Lower lobe of right lung (tissue), 2 donors: ENCODE results near the gene RAB3IL1. TPM values are rescaled to one million over a fixed set of nuclear protein-coding genes. Genes with fewer than 3 reads are reported as not detected.
"Not testable (repeated sequence)": the region's sequence is repeated elsewhere in the genome, so short reads cannot be mapped to it uniquely, and the experiment has no call there.

Source experiments
- ATAC-seq, 2 donors: fragments of 200-7000 bp; cut with Tn5 transposase; one replicate each; pipeline ENCODE4 v1.9.1; 2020 to 2022; ENCODE audit warnings: mild to moderate bottlenecking in 2 of 2, moderate library complexity in 2 of 2
- DNase-seq: peaks from one replicate; pipeline ENCODE4 v3.0.0-alpha.2; 2020
- H3K27ac ChIP-seq: fragments of 200-600 bp; one replicate; pipeline ENCODE4 v1.8.0; 2022
- H3K27me3 ChIP-seq: fragments of 200-600 bp; one replicate; pipeline ENCODE4 v1.8.0; 2022; ENCODE audit warnings: low read depth
- H3K36me3 ChIP-seq: fragments of 200-600 bp; one replicate; pipeline ENCODE4 v1.8.0; 2022; ENCODE audit warnings: mild to moderate bottlenecking
- H3K4me1 ChIP-seq: fragments of 200-600 bp; one replicate; pipeline ENCODE4 v1.8.0; 2022
- H3K4me3 ChIP-seq: fragments of 200-600 bp; one replicate; pipeline ENCODE4 v1.8.0; 2022; ENCODE audit warnings: mild to moderate bottlenecking
- H3K9me3 ChIP-seq: fragments of 200-600 bp; one replicate; pipeline ENCODE4 v1.8.0; 2022
- CTCF ChIP-seq: fragments of 200-600 bp; IDR thresholded peaks from one replicate; pipeline ENCODE4 v1.8.0; 2022; ENCODE audit warnings: antibody characterized with exemption, mild to moderate bottlenecking
- intact Hi-C: fragments of 100-400 bp; cut with DNase I; formaldehyde crosslinking; loops from one replicate; pipeline ENCODE4 v1.11.0; 2022
- total RNA-seq: library from RNA; stranded (reverse); fragmentation: NEBNext Ultra II Directional; extraction: Animal tissue kit (Norgen Biotek cat#: 25700); gene quantifications from one replicate; pipeline ENCODE4 v1.2.1, GENCODE V29; 2021
- donor health status: DM: no; HTN: yes; CAD: no; lungs with severe emphysema.

Gene RAB3IL1
- total RNA-seq, 1 donor from 2014 or later: 11.4 TPM

GRCh38 chr11:61954851-61955421 lies 37.6 kb upstream of the RAB3IL1 start:
- Histone ChIP-seq H3K4me1 (peaks cover 29% of the 10 kb centered on the region), H3K27me3 (peaks cover 10% of the 10 kb centered on the region), H3K4me3 (peak overlapping the region; percentile 57), H3K27ac (peak overlapping the region; percentile 90), H3K9me3 (no peaks in the 10 kb centered on the region), H3K36me3 (peaks cover 13% of the 10 kb centered on the region)
- intact Hi-C loops: no loop called here
- TF ChIP-seq CTCF: peak; percentile 23
- peak; percentile 81 for DNase-seq
- ATAC-seq: peak; percentile 82 to 90

- intact Hi-C loops: no loop called here
- DNase-seq: no peak
- peaks cover 35% of the 10 kb centered on the region for H3K4me1 ChIP-seq
- no peak for TF ChIP-seq CTCF
- H3K27ac ChIP-seq: peak overlapping the region; percentile 90
- no peaks in the 10 kb centered on the region for H3K9me3 ChIP-seq
- H3K27me3 ChIP-seq: peaks cover 10% of the 10 kb centered on the region
- H3K4me3 ChIP-seq: peak overlapping the region; percentile 57
- ATAC-seq: no peak
- H3K36me3 ChIP-seq: peaks cover 7% of the 10 kb centered on the region
Observed at GRCh38 chr11:61954106-61954850, 36.9 kb upstream of the RAB3IL1 start.

- H3K9me3 ChIP-seq, H3K27ac ChIP-seq, intact Hi-C loops, H3K4me3 ChIP-seq, H3K36me3 ChIP-seq, ATAC-seq, H3K27me3 ChIP-seq, DNase-seq: not testable (repeated sequence)
- H3K4me1 ChIP-seq: peaks cover 38% of the 10 kb centered on the region
Observed at GRCh38 chr11:61953632-61954031, 36.3 kb upstream of the RAB3IL1 start.

- Histone ChIP-seq H3K4me1 (peaks cover 39% of the 10 kb centered on the region), H3K4me3 (no peak overlapping the region), H3K27ac (no peak overlapping the region), H3K36me3 (peaks cover 4% of the 10 kb centered on the region), H3K27me3 (peaks cover 10% of the 10 kb centered on the region), H3K9me3 (no peaks in the 10 kb centered on the region)
- TF ChIP-seq CTCF: no peak
- DNase-seq (no peak), ATAC-seq (no peak)
- intact Hi-C loops: no loop called here
Observed at GRCh38 chr11:61952882-61953281, 35.5 kb upstream of the RAB3IL1 start.

- no peak for DNase-seq
- intact Hi-C loops: no loop called here
- no peak for TF ChIP-seq CTCF
- Histone ChIP-seq H3K4me1 (peaks cover 41% of the 10 kb centered on the region), H3K36me3 (no peaks in the 10 kb centered on the region), H3K27ac (no peak overlapping the region), H3K4me3 (no peak overlapping the region), H3K27me3 (peaks cover 10% of the 10 kb centered on the region), H3K9me3 (no peaks in the 10 kb centered on the region)
- ATAC-seq: no peak
Observed at GRCh38 chr11:61951484-61952135, 34.2 kb upstream of the RAB3IL1 start.

DNA sequence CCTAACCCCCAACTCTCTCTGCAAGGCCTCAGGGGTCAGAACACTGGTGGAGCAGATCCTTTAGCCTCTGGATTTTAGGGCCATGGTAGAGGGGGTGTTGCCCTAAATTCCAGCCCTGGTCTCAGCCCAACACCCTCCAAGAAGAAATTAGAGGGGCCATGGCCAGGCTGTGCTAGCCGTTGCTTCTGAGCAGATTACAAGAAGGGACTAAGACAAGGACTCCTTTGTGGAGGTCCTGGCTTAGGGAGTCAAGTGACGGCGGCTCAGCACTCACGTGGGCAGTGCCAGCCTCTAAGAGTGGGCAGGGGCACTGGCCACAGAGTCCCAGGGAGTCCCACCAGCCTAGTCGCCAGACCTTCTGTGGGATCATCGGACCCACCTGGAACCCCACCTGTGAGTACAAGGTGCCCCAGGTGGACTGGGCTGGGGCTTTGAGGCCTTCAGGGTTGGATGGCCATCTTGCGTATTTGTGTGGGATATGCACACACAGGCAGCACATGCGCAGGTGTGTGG lies 32.7 kb upstream of the RAB3IL1 start, which contains the start of gene BEST1:
Gene BEST1 (plus strand): TSS at position 317 of the 513 bp plus-strand sequence. CDS start 1,456 bp downstream, outside the sequence.
- H3K27ac ChIP-seq: no peak within 1 kb of the TSS

More for the DNA sequence above, 32.7 kb upstream of the RAB3IL1 start, which contains the start of gene BEST1:
- Histone ChIP-seq H3K4me1 (peaks cover 26% of the 10 kb centered on the region), H3K27me3 (peaks cover under 1% of the 10 kb centered on the region), H3K4me3 (no peak within 1 kb of the TSS), H3K36me3 (no peaks in the 10 kb centered on the region), H3K9me3 (no peaks in the 10 kb centered on the region)
- intact Hi-C loops: no loop called here
- DNase-seq (no peak), ATAC-seq (no peak)
- TF ChIP-seq CTCF: no peak
